GM12878 (cell line): ENCODE data around the gene SLC3A2.

Source experiments
- POLR2A ChIP-seq: IDR thresholded peaks from 2 replicates; pipeline ENCODE4 v1.6.1; 2011; ENCODE audit warnings: low read depth, mild to moderate bottlenecking, low read length
- RELA ChIP-seq: fragments of 450-650 bp; IDR thresholded peaks from 2 replicates; pipeline ENCODE4 v1.8.0; 2014; ENCODE audit warnings: borderline replicate concordance; ENCODE audit not compliant: partially characterized antibody
- SREBF1 ChIP-seq: IDR thresholded peaks from 2 replicates; pipeline ENCODE4 v1.6.1; 2012; ENCODE audit warnings: mild to moderate bottlenecking, low read length

- no peak for TF ChIP-seq RELA
- no peak for TF ChIP-seq POLR2A
- TF ChIP-seq SREBF1, result no peak
These were observed 22.2 kb downstream of the SLC3A2 start for GRCh38 chr11:62902932-62903331.
